Lower leg skin (tissue), 3 donors: ENCODE measurements around the gene NOL4L.

ENCODE experiments used
- CTCF ChIP-seq, 3 donors: fragments of 450-650 bp; IDR thresholded peaks; one replicate each; pipeline ENCODE4 v1.5.1; 2016; ENCODE audit warnings: antibody characterized with exemption in 3 of 3, mild to moderate bottlenecking in 3 of 3, moderate library complexity in 2 of 3
- POLR2A ChIP-seq, 2 donors: fragments of 450-650 bp; IDR thresholded peaks; one replicate each; pipeline ENCODE4 v1.6.1; 2016 to 2017; ENCODE audit warnings: antibody characterized with exemption in 2 of 2, mild to moderate bottlenecking in 1 of 2, moderate library complexity in 1 of 2

GRCh38 chr20:32519381-32519730 is 65.8 kb downstream of the NOL4L start:
- no peak for TF ChIP-seq CTCF (IDR thresholded peaks at IDR 0.05)
- TF ChIP-seq POLR2A (IDR thresholded peaks at IDR 0.05) = no peak
